Measurements from ENCODE around the gene NFIA.

DNA sequence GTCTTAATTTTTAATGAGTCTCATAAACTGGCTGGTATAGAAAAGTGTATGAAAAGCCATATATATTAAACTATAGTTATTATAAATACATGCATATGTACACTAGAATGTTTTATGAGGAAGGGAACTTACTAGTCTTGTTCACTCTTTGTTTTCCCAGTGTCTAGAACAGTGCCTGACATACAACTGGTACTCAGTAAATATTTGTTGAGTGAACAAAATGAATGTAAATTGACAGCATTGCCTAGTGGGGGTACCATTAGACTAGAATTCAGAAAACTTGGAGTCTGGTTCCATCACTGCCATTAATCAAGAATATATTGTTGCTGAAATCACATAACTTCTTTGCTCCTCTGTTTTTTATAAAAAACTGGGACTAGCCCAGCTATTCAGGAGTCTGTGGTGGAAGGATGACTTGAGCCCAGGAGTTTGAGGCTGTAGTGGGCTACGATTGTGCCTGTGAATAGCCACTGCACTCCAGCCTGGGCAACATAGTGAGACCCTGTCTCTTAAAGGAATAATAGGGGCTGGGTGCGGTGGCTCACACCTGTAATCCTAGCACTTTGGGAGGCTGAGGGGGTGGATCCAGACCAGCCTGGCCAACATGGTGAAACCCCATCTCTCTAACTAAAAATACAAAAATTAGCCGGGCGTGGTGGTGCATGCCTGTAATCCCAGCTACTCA is 51.1 kb downstream of the NFIA start:
- no peak for TF ChIP-seq TCF7L2 (IDR thresholded peaks at IDR 0.05; ENCODE audit: low read depth, low read length)
- TF ChIP-seq, protein P1, sequence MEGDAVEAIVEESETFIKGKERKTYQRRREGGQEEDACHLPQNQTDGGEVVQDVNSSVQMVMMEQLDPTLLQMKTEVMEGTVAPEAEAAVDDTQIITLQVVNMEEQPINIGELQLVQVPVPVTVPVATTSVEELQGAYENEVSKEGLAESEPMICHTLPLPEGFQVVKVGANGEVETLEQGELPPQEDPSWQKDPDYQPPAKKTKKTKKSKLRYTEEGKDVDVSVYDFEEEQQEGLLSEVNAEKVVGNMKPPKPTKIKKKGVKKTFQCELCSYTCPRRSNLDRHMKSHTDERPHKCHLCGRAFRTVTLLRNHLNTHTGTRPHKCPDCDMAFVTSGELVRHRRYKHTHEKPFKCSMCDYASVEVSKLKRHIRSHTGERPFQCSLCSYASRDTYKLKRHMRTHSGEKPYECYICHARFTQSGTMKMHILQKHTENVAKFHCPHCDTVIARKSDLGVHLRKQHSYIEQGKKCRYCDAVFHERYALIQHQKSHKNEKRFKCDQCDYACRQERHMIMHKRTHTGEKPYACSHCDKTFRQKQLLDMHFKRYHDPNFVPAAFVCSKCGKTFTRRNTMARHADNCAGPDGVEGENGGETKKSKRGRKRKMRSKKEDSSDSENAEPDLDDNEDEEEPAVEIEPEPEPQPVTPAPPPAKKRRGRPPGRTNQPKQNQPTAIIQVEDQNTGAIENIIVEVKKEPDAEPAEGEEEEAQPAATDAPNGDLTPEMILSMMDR (IDR thresholded peaks at IDR 0.05) = no peak

All from Panc1 (cell line).